IPS-20b (cell line): ENCODE data around the gene JAG1.
A peak's percentile ranks its signal among the peaks of the same experiment; 100 is the strongest.

Experiments used
- H3K27ac ChIP-seq: one replicate; pipeline ENCODE4 v1.5.1; 2013; ENCODE audit warnings: low read length
- H3K27me3 ChIP-seq: 2 replicates; pipeline ENCODE4 v1.6.1; 2013; ENCODE audit warnings: mild to moderate bottlenecking, low read length, inconsistent platforms; ENCODE audit not compliant: insufficient read depth
- H3K36me3 ChIP-seq: 2 replicates; pipeline ENCODE4 v1.6.1; 2013; ENCODE audit warnings: low read depth, mild to moderate bottlenecking, inconsistent platforms, low read length, moderate library complexity; ENCODE audit not compliant: insufficient read depth
- H3K4me1 ChIP-seq: 2 replicates; pipeline ENCODE4 v1.6.1; 2013; ENCODE audit warnings: mild to moderate bottlenecking, control low read depth, inconsistent platforms, low read length, moderate library complexity; ENCODE audit not compliant: insufficient read depth
- H3K4me3 ChIP-seq: 2 replicates; pipeline ENCODE4 v1.5.1; 2013; ENCODE audit warnings: mild to moderate bottlenecking, low read length, inconsistent platforms
- H3K9ac ChIP-seq: 2 replicates; pipeline ENCODE4 v1.6.1; 2013; ENCODE audit warnings: low read depth, mild to moderate bottlenecking, inconsistent platforms, low read length, moderate library complexity
- H3K9me3 ChIP-seq: 2 replicates; pipeline ENCODE4 v1.6.1; 2013; ENCODE audit warnings: mild to moderate bottlenecking, low read depth, low read length, inconsistent platforms; ENCODE audit not compliant: insufficient read depth

JAG1 gene

GRCh38 chr20:10649080-10649796, 24.6 kb downstream of the JAG1 start:
- Histone ChIP-seq H3K27ac (peak overlapping the region; percentile 16), H3K36me3 (peaks cover 98% of the 10 kb centered on the region), H3K27me3 (no peaks in the 10 kb centered on the region), H3K4me1 (peaks cover 40% of the 10 kb centered on the region), H3K4me3 (peak overlapping the region; percentile 1; the same call in 1 of the 2 replicates), H3K9me3 (no peaks in the 10 kb centered on the region), H3K9ac (peak overlapping the region; percentile 28; the same call in 1 of the 2 replicates)

GRCh38 chr20:10648651-10649050, 25.1 kb downstream of the JAG1 start:
- no peaks in the 10 kb centered on the region for H3K9me3 ChIP-seq
- no peak overlapping the region for H3K9ac ChIP-seq
- H3K27me3 ChIP-seq, result no peaks in the 10 kb centered on the region
- H3K36me3 ChIP-seq, result peaks cover 98% of the 10 kb centered on the region
- H3K27ac ChIP-seq, result no peak overlapping the region
- peaks cover 34% of the 10 kb centered on the region for H3K4me1 ChIP-seq
- no peak overlapping the region for H3K4me3 ChIP-seq

GRCh38 chr20:10647909-10648308, 25.9 kb downstream of the JAG1 start:
- Histone ChIP-seq H3K27ac (no peak overlapping the region), H3K27me3 (no peaks in the 10 kb centered on the region), H3K4me1 (peaks cover 29% of the 10 kb centered on the region), H3K4me3 (no peak overlapping the region), H3K36me3 (peaks cover 100% of the 10 kb centered on the region), H3K9ac (no peak overlapping the region), H3K9me3 (no peaks in the 10 kb centered on the region)

- Histone ChIP-seq H3K27ac (no peak overlapping the region), H3K4me3 (no peak overlapping the region), H3K27me3 (no peaks in the 10 kb centered on the region), H3K36me3 (peaks cover 100% of the 10 kb centered on the region), H3K9ac (no peak overlapping the region), H3K4me1 (peaks cover 27% of the 10 kb centered on the region), H3K9me3 (no peaks in the 10 kb centered on the region)
Measured at GRCh38 chr20:10647471-10647870, 26.3 kb downstream of the JAG1 start.

GRCh38 chr20:10646886-10647420, 26.8 kb downstream of the JAG1 start:
- no peaks in the 10 kb centered on the region for H3K9me3 ChIP-seq
- H3K4me3 ChIP-seq, result no peak overlapping the region
- H3K27ac ChIP-seq, result no peak overlapping the region
- H3K27me3 ChIP-seq, result no peaks in the 10 kb centered on the region
- H3K9ac ChIP-seq, result no peak overlapping the region
- H3K36me3 ChIP-seq, result peaks cover 100% of the 10 kb centered on the region
- peaks cover 27% of the 10 kb centered on the region for H3K4me1 ChIP-seq

- peaks cover 27% of the 10 kb centered on the region for H3K4me1 ChIP-seq
- H3K4me3 ChIP-seq, result no peak overlapping the region
- no peak overlapping the region for H3K27ac ChIP-seq
- H3K9me3 ChIP-seq, result no peaks in the 10 kb centered on the region
- peaks cover 100% of the 10 kb centered on the region for H3K36me3 ChIP-seq
- no peak overlapping the region for H3K9ac ChIP-seq
- H3K27me3 ChIP-seq, result no peaks in the 10 kb centered on the region
Measured at GRCh38 chr20:10646006-10646405, 27.8 kb downstream of the JAG1 start.

- no peak overlapping the region for H3K27ac ChIP-seq
Measured at GRCh38 chr20:10645205-10645570, 28.6 kb downstream of the JAG1 start.

GRCh38 chr20:10644458-10645204, 29.2 kb downstream of the JAG1 start:
- H3K36me3 ChIP-seq, result peaks cover 100% of the 10 kb centered on the region
- H3K9ac ChIP-seq, result no peak overlapping the region
- H3K9me3 ChIP-seq, result no peaks in the 10 kb centered on the region
- H3K27ac ChIP-seq, result no peak overlapping the region
- H3K27me3 ChIP-seq, result no peaks in the 10 kb centered on the region
- no peak overlapping the region for H3K4me3 ChIP-seq
- peaks cover 16% of the 10 kb centered on the region for H3K4me1 ChIP-seq

More at GRCh38 chr20:10645205-10645570, 28.6 kb downstream of the JAG1 start:
- no peak overlapping the region for H3K9ac ChIP-seq
- peaks cover 22% of the 10 kb centered on the region for H3K4me1 ChIP-seq
- no peak overlapping the region for H3K4me3 ChIP-seq
- H3K36me3 ChIP-seq, result peaks cover 100% of the 10 kb centered on the region
- no peaks in the 10 kb centered on the region for H3K27me3 ChIP-seq
- no peaks in the 10 kb centered on the region for H3K9me3 ChIP-seq

- no peak overlapping the region for H3K9ac ChIP-seq
- H3K27ac ChIP-seq, result no peak overlapping the region
- peaks cover 12% of the 10 kb centered on the region for H3K4me1 ChIP-seq
- H3K36me3 ChIP-seq, result peaks cover 99% of the 10 kb centered on the region
- H3K4me3 ChIP-seq, result no peak overlapping the region
- no peaks in the 10 kb centered on the region for H3K27me3 ChIP-seq
- H3K9me3 ChIP-seq, result no peaks in the 10 kb centered on the region
Measured at GRCh38 chr20:10643560-10643873, 30.3 kb downstream of the JAG1 start.

- peaks cover 99% of the 10 kb centered on the region for H3K36me3 ChIP-seq
Measured at GRCh38 chr20:10642856-10643559, 30.8 kb downstream of the JAG1 start.

GRCh38 chr20:10641893-10642292, 31.9 kb downstream of the JAG1 start:
- no peaks in the 10 kb centered on the region for H3K27me3 ChIP-seq
- no peak overlapping the region for H3K27ac ChIP-seq
- no peak overlapping the region for H3K4me3 ChIP-seq
- H3K9me3 ChIP-seq, result no peaks in the 10 kb centered on the region
- peaks cover 19% of the 10 kb centered on the region for H3K4me1 ChIP-seq
- H3K9ac ChIP-seq, result no peak overlapping the region
- H3K36me3 ChIP-seq, result peaks cover 89% of the 10 kb centered on the region

More at GRCh38 chr20:10642856-10643559, 30.8 kb downstream of the JAG1 start:
- no peak overlapping the region for H3K27ac ChIP-seq
- H3K9ac ChIP-seq, result no peak overlapping the region
- no peaks in the 10 kb centered on the region for H3K27me3 ChIP-seq
- H3K9me3 ChIP-seq, result no peaks in the 10 kb centered on the region
- no peak overlapping the region for H3K4me3 ChIP-seq
- peaks cover 13% of the 10 kb centered on the region for H3K4me1 ChIP-seq
